ENCODE data around the gene SCYL3.
"Not testable (repeated sequence)": the region's sequence is repeated elsewhere in the genome, so short reads cannot be mapped to it uniquely, and the experiment has no call there.

The SCYL3 gene

GRCh38 chr1:169893645-169894423, at the start of gene SCYL3:
TSS of gene SCYL3 (minus strand) at chr1:169893896. CDS start at chr1:169888840, 5,056 bp downstream.
- DNase-seq (ENCODE audit: low read depth): peak; percentile 78

DNA sequence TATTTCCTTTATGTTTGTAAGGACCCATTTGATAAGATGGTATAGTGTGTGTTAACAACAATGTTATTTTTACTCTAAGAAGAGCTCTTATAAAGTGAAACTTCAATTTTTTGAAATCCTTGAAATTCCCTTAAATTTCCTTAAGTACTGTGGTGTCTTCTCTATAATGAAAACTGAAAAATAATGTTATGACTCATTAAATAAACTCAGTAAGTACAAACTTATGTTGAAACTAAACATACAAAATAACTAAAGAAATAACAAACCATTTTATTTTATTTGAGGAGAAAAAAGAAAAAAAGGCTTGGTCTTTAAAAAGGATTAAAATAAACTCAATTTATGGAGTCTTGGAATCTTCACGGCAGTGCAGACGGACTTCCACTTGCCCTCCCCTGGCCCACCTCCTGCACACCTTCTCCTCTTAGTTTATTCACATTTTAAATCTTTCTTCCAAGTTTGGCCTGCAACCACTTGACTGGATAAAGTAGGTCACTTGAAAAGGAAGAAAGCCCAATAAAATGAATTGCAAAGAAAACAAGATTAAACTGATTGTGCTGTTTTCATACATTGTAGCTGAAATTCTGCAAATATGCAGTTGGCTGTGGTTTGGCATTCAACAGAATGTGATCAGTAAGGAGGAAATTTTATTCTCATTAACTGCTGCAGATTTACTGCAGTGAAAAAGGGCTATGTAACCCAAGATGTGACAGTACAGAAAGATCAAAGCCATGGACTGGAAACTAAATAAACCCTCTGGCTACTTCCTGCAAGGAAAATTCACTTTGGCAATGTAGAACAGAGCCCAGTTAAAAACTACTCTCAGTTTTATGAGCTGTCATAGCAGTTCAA, 48.5 kb upstream of the SCYL3 start:
- no peak for DNase-seq (ENCODE audit: low read depth)

DNA sequence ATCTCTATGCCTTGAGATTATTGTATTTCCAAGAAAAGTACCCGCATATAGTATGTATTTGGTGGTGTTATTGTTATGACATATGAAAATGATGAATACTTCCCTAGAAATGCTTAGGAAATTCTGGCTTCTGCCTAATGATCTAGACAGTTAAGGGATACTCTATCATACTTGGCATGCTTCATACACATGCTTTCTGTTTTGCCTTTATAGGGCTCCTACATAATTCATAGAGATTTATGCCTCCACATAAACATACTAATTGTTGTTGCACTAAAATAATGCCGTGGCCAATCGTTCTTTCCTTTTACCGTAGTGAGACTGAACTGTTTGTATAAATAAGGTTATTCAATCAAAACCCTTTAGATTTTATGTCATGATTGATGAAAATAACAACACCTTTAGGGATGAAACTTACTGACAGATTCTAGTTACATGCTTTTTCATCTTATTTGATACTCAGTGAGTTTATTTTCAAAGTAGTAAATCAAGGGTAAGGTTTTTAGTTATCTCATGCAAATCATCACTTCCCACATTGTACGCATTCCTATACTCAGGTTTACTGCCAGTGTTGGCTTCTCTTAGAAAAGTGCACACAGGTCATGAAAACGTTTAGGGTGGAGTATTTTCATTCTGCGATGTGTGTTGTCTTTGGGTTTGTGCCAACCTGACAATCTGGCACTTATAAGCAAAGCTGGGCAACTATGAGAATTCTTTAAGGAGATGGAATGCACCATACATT, 40.5 kb upstream of the SCYL3 start:
- no peak for DNase-seq (ENCODE audit: low read depth)

DNA sequence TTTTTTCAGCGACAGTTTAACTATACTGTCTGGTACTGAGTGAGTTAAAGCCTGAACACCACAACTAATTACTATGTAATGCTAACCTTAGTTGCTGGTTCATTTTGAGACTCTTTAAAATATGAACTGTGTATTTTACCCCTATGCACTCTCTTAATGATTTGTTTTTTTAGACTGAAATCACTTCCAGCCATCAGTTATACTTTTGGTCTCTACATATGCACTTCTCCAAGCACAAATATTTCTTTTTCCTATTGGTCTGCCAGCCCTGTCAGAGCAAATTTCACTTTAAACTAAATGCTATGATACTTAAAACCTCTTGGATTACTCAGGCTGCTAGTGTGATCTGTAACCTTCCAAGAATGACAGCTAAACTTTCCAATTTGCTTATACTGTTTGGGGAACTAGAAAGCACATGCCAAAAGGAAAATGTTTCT, 38.1 kb upstream of the SCYL3 start:
- DNase-seq (ENCODE audit: low read depth): no peak

GRCh38 chr1:169929210-169929526, 35.5 kb upstream of the SCYL3 start:
- DNase-seq (ENCODE audit: low read depth): no peak

DNA sequence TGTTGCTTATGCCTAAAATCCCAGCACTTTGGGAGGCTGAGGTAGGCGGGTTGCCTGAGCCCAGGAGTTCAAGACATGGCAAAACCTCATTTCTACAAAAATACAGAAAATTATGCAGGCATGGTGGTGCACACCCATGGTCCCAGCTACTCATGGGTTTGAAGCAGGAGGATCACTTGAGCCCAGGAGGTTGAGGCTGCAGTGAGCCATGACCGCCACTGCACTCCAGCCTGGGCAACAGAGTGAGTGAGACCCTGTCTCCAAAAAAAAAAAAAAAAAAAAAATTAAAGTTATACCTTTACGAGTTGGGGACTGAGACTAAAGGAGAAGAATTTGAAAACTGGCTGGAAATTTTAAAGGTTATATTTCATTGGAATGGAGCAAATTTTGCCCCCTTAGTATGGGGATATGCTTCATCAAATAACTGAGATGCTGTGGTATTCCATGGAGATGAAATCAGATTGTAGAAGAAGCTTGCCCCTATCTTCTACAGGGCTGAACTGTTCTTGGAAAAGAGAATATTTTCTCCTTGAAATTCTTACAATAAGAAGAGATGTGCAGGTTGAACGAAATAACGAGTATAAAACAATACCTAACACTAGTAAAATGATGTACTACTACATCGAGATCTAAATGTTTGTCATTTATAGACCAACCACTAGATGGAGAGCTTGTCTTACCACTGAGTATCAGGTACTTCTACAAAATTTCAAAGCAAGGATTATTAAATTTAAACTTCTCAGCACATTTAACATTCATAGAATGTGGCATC, 34.9 kb upstream of the SCYL3 start:
- DNase-seq (ENCODE audit: low read depth): no peak

GRCh38 chr1:169925505-169926482, 32.1 kb upstream of the SCYL3 start:
- DNase-seq (ENCODE audit: low read depth): no peak

DNA sequence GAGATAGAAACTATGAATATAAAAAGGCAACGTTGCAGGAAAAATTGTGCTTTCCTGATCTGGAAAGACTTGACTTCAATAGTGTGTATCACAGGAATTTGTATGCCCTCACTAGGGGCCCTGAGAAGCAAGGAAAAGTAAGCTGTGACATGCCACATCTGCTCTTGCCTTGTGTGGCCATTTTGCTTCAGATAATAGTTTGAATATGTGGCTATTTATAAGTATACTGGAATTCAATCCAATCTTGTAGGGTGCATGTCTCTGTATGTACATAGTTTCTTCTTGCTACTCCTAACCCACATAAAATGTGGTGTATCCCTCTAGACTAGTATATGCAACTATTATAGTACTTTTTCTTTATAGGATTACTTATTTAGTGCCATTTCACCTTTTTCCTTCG, 31.1 kb upstream of the SCYL3 start:
- DNase-seq (ENCODE audit: low read depth): no peak

DNA sequence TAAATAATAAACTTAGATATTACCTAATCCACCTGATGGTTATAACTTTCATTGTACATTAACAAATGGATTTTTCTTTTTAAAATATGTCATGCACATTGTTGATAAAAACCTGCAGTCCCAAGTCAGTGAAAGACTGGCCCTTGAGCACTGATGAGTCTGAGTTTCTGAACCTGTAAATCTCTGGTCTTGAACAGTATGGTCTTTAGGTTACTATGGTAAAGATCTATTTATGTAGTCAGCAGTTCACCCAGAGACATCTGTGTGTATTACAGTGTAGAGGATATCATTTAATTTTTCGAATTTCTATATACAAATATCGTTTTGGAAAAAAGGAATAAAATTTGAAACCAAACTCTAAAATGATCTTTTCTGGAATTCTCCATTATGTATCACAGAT, 30.4 kb upstream of the SCYL3 start:
- no peak for DNase-seq (ENCODE audit: low read depth)

- DNase-seq (ENCODE audit: low read depth): no peak
Measured at GRCh38 chr1:169921080-169921479, 27.4 kb upstream of the SCYL3 start.

DNA sequence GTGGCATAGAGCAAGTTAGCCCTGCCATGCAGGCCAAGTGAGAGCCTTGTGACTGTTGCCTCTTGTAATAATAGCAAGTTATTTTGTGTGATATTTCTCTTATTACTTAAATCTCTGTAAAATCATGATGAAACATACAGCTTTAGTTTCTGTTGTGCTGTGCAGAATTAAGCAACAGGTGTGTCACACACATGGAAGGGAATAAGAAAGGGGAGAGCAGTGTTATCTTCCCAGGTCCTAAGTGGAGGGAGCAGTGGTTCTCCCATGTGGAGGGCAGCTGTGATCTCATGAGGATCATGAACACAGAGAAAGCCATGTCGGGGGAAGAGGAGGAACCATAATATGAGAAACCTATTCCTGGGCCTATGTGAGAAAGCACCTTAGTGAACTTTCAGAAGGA, 25.2 kb upstream of the SCYL3 start:
- no peak for DNase-seq (ENCODE audit: low read depth)

- not testable (repeated sequence) for DNase-seq (ENCODE audit: low read depth)
Measured at GRCh38 chr1:169918220-169918619, 24.5 kb upstream of the SCYL3 start.

- DNase-seq (ENCODE audit: low read depth): no peak
Measured at GRCh38 chr1:169915150-169915549, 21.5 kb upstream of the SCYL3 start.

DNA sequence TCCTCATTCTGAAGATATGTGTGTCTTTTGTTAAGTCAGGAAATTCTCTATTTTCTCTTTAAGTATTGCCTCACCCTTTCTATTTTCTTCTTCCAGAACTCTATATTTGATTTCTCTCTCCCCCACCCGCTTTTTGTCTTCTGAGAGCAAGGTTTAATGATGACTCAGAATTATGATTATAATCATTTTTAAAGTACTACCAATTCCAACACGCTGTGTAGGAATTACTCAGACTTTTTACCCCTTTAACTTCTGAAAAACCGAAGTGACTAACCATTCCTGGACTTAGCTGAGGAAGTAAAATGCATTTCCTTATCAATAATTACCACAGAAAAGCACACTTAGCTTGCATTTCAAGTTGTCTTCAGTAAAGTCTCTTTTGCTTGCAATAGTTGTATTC, 20.8 kb upstream of the SCYL3 start:
- DNase-seq (ENCODE audit: low read depth): no peak

DNA sequence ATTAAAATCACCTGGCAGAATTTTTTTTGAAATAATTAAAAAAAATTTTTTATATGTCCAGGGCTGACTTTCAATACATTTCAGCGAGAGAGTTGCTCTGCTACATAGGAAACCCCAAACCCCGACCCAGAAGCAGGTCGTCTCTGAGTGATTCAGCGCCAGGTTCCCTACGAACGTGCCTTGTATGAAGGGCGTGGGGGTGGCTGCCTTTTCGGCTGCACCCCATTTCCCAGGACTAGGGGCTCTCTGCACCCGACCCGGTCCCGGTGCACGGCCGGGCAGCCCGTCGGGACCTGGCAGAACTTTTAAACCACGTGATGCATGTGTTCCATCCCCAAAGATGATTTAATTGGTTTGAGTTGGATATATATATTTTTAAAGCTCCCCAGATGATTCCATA, 15.8 kb upstream of the SCYL3 start:
- DNase-seq (ENCODE audit: low read depth): no peak

DNA sequence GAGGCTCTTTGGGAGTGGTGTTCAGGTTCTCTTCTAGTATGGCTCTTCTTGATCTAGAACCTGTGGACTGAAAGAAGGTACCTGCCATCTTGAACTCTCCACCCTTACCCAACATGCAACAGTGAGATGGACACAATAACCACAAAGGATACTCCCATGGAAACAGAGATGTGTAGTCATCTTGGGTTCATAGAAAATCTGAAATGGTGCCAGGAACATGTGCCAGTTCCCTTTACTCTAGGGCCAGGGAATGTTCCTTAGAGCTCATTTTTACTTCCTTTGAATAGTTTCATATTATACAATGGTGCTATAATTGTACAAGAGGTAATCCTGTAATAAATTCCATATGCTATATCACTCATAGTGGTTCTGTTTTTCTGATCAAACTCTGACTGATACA, 13.2 kb upstream of the SCYL3 start:
- DNase-seq (ENCODE audit: low read depth): no peak

GRCh38 chr1:169904834-169905233, 11.1 kb upstream of the SCYL3 start:
- DNase-seq (ENCODE audit: low read depth): no peak

GRCh38 chr1:169902751-169903150, 9.1 kb upstream of the SCYL3 start:
- no peak for DNase-seq (ENCODE audit: low read depth)

- no peak for DNase-seq (ENCODE audit: low read depth)
Measured at GRCh38 chr1:169901115-169901514, 7.4 kb upstream of the SCYL3 start.

DNA sequence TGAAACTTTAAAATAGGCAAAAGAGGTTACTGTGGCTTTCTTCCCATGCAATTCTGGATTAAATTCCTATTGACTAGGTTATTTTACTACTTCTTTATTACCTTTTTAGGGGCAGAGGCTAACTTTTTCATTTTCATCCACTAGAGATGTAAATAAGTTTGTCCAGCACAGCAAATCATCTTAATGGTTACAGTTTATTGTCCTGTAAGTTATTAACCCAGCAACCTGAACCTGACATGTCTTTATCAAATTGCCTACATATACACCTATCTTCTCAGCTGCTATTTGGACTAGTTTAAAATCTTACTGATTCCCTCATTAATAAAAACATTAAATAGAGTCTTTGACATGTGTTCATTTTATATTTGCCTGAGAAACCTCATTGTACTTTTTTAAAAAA, 6.9 kb upstream of the SCYL3 start:
- no peak for DNase-seq (ENCODE audit: low read depth)
